Liver (tissue), 3 donors: ENCODE measurements around the gene BAMBI.

Experiments
- EGR1 ChIP-seq, 2 donors: IDR thresholded peaks; 2 replicates each; pipeline ENCODE4 v1.6.1; 2016 to 2018; ENCODE audit warnings: antibody characterized with exemption in 2 of 2, low read depth in 2 of 2
- GABPA ChIP-seq, 2 donors: IDR thresholded peaks in 1 of 2; conservative IDR thresholded peaks in 1 of 2; 2 replicates each; pipeline ENCODE4 v1.6.1; 2016; ENCODE audit warnings: antibody characterized with exemption in 2 of 2, mild to moderate bottlenecking in 1 of 2, moderate library complexity in 1 of 2
- JUND ChIP-seq, 2 donors: IDR thresholded peaks; 2 replicates each; pipeline ENCODE4 v1.6.1; 2016; ENCODE audit warnings: antibody characterized with exemption in 2 of 2
- REST ChIP-seq: IDR thresholded peaks from 2 replicates; pipeline ENCODE4 v1.6.1; 2016; ENCODE audit warnings: antibody characterized with exemption, mild to moderate bottlenecking
- SP1 ChIP-seq: IDR thresholded peaks from 2 replicates; pipeline ENCODE4 v1.6.1; 2018; ENCODE audit warnings: antibody characterized with exemption, mild to moderate bottlenecking
- TAF1 ChIP-seq: conservative IDR thresholded peaks from 2 replicates; pipeline ENCODE4 v1.6.1; 2016; ENCODE audit warnings: antibody characterized with exemption, mild to moderate bottlenecking
- YY1 ChIP-seq: IDR thresholded peaks from 2 replicates; pipeline ENCODE4 v1.6.1; 2016; ENCODE audit warnings: antibody characterized with exemption, mild to moderate bottlenecking
- TF ChIP-seq, protein P1 (sequence below): fragments of 150-350 bp; IDR thresholded peaks from 2 replicates; pipeline ENCODE4 v1.5.1; 2017; ENCODE audit warnings: improper control_type of control experiment, low read depth, low read length; ENCODE audit not compliant: missing input control
- TF ChIP-seq, protein P2 (sequence below): IDR thresholded peaks from 2 replicates; pipeline ENCODE4 v1.6.1; 2016; ENCODE audit warnings: antibody characterized with exemption
- donor health status: healthy.
- donor health status: healthy.

DNA sequence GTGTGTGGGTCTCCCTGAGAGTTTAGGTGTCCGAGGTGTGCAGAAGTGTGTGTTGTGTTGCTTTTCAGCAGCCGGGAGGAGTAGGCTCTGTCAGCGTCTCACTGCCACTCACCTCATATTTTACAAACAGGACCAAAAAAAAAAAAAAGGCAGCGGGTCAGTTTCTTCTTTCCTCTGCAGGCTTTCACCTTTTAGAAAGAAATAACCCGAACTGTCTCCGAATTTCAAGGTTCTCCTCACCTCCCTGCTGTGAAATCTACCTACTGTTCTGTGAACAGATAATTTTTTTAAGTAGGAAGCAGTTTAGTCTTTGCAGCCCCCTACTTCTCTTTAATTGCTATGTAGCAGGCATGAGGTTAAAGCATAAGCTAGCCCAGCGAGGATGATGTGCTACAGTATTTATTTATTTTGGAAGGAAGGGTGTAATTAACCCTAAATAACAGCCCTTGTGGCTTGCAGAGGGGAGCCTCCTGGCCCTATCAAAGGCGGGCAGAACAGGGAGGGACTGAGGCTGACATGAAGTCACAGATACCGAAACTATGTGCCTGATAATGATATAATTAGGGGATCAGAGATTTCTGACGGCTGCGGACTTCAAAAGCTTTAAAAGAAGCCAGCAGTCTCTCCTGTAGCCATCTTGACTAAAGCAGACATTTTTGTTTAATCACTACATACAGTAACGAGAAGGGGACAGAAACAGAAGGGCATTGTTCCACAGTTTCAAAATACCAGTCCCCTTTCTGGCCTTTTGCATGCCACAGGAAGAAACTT is 1.6 kb downstream of the BAMBI start:
- TF ChIP-seq, protein P1, sequence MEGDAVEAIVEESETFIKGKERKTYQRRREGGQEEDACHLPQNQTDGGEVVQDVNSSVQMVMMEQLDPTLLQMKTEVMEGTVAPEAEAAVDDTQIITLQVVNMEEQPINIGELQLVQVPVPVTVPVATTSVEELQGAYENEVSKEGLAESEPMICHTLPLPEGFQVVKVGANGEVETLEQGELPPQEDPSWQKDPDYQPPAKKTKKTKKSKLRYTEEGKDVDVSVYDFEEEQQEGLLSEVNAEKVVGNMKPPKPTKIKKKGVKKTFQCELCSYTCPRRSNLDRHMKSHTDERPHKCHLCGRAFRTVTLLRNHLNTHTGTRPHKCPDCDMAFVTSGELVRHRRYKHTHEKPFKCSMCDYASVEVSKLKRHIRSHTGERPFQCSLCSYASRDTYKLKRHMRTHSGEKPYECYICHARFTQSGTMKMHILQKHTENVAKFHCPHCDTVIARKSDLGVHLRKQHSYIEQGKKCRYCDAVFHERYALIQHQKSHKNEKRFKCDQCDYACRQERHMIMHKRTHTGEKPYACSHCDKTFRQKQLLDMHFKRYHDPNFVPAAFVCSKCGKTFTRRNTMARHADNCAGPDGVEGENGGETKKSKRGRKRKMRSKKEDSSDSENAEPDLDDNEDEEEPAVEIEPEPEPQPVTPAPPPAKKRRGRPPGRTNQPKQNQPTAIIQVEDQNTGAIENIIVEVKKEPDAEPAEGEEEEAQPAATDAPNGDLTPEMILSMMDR = no peak
- TF ChIP-seq REST (no peak), GABPA (IDR thresholded peaks at IDR 0.05 in 1 of 2, conservative IDR thresholded peaks at IDR 0.05 in 1 of 2) (no peak), EGR1 (IDR thresholded peaks at IDR 0.05; ENCODE audit: low read depth in 2 of 2) (no peak), TAF1 (no peak), JUND (IDR thresholded peaks at IDR 0.05) (no peak), SP1 (no peak), YY1 (peak; percentile 69)
- TF ChIP-seq, protein P2, sequence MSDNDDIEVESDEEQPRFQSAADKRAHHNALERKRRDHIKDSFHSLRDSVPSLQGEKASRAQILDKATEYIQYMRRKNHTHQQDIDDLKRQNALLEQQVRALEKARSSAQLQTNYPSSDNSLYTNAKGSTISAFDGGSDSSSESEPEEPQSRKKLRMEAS = no peak
